ENCODE measurements around the gene CLEC10A.
A peak's percentile ranks its signal among the peaks of the same experiment; 100 is the strongest.

The CLEC10A gene

DNA sequence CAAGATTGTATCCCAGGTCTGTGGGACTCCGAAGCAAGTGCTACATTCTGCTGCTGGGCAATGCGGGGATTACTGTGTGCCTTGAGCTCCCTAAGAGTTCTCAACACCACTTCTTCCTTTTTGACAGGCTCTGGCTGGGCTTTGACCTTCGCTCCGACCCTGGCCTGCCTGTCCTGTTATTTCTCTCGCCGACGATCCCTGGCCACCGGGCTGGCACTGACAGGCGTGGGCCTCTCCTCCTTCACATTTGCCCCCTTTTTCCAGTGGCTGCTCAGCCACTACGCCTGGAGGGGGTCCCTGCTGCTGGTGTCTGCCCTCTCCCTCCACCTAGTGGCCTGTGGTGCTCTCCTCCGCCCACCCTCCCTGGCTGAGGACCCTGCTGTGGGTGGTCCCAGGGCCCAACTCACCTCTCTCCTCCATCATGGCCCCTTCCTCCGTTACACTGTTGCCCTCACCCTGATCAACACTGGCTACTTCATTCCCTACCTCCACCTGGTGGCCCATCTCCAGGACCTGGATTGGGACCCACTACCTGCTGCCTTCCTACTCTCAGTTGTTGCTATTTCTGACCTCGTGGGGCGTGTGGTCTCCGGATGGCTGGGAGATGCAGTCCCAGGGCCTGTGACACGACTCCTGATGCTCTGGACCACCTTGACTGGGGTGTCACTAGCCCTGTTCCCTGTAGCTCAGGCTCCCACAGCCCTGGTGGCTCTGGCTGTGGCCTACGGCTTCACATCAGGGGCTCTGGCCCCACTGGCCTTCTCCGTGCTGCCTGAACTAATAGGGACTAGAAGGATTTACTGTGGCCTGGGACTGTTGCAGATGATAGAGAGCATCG is 41.8 kb downstream of the CLEC10A start:
- DNase-seq, result no peak

DNA sequence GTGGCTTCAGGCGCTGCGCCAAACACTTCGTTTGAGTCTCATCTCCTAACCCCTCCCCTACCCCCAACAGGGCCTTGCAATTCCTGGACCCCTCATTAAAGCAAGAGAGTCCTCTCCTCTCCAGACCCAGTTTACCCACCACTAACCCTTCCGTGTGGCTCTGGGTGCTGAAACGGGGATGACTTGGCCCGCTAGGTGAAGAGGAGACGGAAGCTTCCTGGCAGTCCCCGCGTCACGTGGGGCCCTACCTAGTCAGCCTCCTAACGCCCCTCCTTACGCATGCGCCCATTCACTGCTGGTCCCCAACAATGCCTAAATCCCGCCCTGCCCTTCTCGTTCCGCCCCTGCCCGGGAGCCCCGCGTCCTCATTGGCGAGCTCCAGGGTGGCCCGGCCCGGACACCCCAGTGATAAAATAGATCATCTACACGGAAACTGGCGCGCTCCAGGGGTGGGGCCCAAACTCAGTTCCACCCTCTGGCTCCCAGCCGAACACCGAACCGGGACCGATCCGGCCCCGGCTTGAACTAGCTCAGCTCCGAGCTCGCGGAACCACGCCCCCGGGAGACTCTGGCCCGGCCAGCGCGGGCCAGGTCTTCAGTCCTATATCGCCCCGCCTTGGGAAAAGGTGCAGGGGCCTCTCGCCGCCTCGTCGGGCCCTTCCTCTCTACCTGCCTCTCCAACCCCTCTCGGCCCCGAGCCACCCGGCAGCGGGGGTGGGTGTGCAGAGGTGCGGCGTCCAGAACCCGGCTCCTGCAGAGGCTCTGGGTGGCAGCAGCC is 44.3 kb downstream of the CLEC10A start, which contains the start of gene SLC16A13:
Gene SLC16A13 (plus strand): TSS at position 425 of the 778 bp plus-strand sequence. CDS start 368 bp downstream, outside the sequence.
- DNase-seq, result peak; percentile 97

DNA sequence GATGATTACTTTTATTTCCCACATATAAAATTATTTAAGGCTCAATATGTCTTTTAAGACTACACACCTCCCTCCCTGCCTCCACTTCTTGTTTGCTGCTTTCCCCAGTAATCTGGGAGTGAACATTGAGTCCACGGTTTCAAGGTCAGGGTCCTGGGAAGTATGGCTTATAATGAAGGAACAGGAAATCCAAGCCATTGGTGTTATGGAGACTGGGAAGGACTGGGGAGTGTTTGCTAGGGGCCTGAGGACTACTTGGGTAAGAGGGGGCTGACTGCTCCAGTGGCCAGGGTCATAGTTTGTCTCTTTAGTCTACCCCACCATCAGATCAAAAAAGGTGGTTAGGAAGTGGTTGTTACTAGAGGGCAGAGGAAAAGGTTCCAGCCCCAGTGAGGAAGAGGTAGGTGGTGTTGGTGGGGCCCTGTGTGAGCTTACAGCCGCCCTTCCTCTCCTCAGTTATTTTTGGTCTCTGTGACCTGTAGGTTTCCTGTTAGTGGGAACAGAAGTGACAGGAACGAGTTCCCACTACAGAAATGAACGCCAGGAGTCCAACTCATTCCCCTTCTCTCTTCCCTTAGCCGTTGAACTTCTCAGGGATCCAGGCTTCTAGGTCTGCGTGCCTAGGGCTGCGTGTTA is 45.0 kb downstream of the CLEC10A start:
- no peak for DNase-seq

DNA sequence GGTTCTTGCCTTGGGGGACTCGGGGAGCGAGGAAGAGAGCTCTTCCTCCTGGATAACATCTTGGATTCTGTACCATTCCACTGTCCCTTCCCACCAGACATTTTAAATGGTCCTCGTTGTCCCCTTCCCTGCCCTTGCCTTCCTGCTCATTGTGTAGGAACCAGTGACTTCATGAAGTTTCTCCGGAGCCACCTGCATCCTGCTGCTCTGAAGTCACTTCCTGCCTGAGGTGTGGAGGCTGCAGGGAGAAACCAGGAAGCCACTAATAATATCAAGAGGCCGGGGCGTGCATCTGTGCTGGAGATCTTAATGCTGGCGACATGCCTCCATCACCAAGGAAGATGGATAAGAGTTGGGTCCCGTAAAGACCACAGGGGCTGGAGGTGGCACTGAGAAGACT is 50.4 kb downstream of the CLEC10A start:
- DNase-seq, result no peak

DNA sequence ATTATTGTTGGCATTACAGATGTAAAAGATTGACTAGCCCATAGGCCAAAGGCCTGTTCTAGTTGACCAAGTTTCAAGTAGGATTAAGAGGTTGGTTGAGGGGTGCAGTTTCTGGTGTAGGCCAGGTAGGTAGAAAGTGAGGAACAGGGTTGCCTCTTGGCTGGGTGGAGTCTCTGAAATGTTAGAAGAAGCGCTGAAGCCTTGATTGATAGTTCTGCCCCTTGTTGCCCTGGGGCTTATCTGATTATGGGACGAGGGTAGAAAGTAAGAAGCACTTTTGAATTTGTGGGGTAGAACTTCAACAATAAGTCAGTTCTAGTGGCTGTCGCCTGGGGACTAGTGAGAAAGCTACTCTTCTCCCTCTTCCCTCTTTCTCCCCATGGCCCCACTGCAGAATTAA is 51.0 kb downstream of the CLEC10A start:
- DNase-seq, result no peak

DNA sequence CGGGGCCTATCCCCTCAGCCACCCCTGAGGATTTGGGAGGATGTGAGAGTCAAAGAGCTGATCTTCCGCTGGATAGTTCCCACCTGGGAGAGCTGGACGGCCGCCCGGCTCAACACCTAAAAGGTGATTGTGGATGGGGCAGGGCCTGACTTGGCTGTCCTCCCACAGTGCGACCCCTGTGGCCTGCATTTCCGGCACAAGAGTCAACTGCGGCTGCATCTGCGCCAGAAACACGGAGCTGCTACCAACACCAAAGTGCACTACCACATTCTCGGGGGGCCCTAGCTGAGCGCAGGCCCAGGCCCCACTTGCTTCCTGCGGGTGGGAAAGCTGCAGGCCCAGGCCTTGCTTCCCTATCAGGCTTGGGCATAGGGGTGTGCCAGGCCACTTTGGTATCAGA is 52.7 kb downstream of the CLEC10A start:
- DNase-seq, result no peak

DNA sequence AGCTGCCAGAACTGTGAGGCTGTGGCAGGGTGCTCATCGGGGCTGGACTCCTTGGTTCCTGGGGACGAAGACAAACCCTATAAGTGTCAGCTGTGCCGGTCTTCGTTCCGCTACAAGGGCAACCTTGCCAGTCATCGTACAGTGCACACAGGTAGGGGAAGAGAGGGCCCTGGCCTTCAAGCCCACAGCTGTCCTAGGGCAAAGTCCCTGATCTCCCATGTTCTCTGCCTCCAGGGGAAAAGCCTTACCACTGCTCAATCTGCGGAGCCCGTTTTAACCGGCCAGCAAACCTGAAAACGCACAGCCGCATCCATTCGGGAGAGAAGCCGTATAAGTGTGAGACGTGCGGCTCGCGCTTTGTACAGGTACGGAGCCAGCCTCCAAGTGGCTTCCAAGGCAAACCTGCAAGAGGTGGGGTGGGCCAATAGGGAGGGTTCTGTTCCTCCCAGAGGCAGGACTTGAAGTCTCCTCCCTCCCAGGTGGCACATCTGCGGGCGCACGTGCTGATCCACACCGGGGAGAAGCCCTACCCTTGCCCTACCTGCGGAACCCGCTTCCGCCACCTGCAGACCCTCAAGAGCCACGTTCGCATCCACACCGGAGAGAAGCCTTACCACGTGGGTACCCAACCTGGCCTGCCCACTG is 53.5 kb downstream of the CLEC10A start:
- DNase-seq, result no peak

DNA sequence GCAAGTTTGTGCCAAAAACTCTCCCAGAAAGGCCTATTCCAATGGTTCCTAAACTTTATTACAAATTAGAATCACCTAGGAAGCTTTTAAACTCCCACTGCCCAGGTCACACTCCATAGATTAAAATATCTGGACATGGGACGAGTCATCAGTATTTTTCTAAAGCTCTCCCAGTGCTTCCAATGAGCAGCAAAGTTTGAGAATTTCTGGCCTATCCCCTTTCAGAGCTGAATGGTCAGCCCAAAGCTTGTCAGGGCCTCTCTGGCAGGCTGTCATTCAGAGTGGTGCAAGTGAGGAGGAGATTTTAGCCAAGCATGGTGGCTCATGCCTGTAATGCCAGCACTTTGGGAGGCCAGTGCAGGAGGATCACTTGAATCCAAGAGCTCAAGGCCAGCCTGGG is 54.8 kb downstream of the CLEC10A start:
- no peak for DNase-seq

All from eye (tissue), 1 donor.